HG02759 (cell line): ENCODE measurements around the gene UEVLD.

Experiments used
- ATAC-seq: cut with Tn5 transposase; IDR thresholded peaks from one replicate; pipeline ENCODE4 v1.9.1; 2021; ENCODE audit warnings: mild to moderate bottlenecking, moderate library complexity; ENCODE audit not compliant: unreplicated experiment

Gene UEVLD

DNA sequence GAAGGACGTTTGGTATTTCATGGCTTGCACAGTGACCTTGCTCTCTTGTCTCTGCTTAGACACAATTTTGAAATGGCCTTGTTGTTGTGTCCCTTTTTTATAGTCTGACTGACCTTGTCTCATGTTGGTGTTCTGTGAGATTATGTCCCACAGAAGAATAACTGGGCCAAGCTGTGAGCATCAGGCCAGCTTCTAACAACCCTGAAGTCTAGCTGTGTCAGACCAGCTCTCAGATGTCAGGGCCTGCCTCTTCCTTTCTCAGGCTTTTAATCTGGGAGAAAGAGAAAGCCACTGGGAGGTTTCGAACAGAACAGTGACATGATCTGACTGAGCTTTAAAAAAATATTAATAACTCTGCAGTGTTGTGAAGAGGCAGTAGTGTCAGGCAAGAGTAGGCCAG lies 2.0 kb upstream of the UEVLD start:
- no peak for ATAC-seq

DNA sequence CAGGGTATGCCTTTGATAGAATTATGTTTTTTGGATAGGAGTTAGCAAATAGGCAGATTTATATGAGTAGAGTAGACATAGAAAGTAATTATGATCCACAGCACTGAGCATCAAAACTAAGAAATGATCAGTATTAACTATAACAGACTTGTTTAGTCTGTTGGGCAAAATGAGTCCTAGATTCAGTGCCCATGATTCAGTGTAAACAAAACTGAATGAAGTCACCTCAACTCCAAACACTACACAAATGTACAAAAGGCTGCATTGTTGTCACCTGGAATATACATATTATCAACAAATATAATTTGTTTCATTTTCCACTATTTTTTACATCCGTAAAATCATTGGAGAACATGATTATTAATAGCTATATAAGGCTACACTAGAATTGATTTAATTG lies 6.7 kb downstream of the UEVLD start:
- ATAC-seq: no peak

DNA sequence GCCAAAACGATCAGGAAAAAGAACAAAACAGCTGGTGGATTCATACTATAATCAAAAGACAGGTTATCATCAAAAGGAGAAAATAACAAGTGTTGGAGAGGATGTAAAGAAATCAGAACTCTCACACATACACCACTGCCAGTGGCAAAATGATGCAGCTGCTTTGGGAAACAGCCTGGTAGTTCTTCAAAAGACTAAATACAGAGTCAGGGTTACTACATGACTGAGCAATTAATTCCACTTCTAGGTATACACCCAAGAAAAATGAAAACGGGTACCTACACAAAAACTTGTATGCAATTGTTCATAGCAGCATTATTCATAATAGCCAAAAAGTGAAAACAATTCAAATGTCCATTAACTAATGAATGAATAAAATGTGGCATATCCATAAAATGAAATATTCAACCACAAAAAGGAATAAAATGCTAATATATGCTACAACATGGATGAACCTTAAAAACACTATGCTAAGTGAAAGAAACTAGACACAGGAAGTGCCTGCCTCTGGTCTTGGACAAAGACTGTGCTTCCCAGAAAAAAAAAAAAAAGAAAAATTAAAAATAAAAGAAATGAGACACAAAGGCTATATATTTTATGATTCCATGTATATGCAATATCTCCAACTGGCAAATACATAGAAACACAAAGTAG lies 8.3 kb downstream of the UEVLD start:
- ATAC-seq: no peak

DNA sequence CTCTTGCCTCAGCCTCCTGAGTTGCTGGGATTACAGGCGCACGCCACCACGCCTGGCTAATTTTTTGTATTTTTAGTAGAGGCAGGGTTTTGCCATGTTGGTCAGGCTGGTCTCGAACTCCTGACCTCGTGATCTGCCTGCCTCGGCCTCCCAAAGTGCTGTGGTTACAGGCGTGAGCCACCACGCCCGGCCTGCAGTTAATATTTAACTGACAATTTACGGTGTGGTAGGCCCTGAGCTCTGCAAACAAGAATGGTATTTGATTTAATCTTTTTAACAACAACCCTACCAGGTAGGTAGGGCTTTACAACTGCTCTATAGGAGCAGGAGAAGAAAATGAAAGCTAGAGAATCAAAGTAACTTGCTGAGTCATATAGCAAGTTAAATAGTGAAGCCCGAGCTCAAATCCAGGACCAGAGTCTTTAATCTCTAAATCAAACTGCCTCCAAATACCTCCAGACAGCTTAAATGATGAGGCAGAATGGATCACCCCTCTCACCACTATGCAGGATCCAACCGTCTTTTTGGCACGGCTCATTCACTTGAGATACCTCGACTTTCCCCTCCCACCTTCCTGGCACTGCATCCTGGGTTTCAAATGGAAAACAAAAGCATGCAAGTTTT lies 9.4 kb downstream of the UEVLD start:
- peak; percentile 60 for ATAC-seq

DNA sequence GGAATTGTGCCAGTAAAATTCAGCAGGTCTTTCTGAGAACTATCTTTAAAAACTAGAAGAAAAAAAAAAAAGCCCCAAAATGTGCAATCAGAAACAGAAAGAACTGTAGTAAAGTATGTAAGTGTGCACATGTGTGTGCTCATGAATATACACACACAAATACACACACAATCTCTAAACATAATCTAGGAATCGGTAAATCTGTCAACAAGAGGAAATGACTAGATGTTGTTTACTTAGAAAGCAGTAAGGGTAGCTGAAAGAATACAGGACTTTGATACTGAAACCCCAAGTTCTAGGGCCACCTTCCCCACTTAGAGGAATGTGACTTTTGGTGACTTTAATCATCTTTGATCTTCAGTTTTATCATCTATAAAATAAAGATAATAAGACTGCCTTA lies 13.2 kb downstream of the UEVLD start:
- ATAC-seq: no peak

DNA sequence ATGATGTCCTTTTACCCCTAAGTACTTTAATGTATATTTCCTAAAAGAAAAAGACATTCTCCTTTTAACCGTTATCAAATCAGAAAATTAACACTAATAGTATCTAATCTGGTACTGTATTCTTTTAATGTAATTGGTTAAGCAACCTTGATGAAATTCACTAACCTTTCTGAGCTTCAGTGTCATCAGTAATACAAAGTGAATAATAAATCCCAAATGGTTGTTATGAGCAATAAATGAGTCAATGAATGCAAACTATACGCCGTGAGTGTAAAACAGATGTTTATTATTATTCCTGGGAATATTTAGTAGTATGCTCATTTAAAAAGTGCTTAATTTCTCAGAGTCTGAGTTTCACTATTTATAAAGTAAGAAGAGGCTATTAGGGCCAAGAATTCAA lies 21.5 kb downstream of the UEVLD start:
- ATAC-seq: no peak

DNA sequence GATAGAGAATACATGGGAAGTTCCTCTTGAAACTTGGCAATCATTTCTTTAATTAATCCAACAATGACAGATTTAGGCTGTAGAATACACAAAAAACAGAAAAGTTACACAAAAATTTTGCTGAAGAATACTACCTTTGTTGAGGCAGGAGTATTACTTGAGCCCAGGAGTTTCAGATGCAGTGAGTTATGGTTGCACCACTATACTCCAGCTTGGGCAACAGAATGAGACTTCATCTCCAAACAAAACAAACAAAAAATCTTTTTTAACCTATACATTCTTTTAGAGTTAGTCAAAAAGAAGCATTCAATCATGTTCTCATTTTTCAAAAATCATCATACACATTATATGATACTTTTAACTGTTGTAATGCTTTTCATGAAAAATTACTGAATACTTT lies 22.1 kb downstream of the UEVLD start:
- ATAC-seq: no peak

DNA sequence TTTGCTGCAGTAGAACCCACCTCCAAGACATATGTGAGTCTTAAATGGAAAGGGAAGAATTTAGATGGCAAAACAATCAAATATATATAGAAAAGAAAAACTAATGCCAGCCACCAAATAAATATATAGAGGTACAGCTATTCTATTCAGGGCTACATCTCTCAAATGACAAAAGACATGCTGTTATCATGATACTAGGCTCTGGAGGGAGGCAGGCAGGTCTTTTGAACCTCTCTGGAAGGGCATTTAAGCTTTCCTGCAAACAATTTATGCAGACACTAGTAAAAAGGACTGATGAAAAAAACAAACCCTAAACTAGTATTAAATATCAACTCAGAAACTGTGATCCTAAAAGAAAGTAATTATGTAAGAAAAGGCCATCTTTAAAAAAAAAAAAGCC lies 24.4 kb downstream of the UEVLD start:
- ATAC-seq: no peak

DNA sequence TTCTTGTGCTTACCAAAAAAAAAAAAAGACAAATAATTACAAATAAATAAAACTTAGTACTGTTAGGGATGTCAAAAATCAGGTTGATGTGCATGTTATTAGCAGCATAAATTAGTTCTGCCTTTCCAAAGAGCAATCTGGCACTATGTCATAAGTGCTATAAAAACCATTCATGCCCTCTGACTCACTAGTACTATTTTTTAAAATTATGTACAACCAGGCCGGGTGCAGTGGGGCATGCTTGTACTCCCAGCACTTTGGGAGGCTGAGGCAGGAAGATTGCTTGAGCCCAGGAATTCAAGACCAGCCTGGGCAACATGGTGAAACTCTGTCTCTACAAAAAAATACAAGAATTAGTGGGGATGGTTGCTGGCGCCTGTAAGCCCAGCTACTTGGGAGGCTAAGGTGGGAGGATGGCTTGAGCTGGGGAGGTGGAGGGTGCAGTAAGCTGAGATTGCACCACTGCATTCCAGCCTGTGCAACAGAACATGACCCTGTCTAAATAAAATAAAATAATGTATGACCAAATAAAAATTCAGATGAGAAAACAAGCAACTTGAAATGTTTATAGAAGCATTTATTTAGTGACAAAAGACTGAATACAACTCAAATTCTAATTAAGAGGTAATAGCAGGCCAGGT lies 25.3 kb downstream of the UEVLD start:
- no peak for ATAC-seq

DNA sequence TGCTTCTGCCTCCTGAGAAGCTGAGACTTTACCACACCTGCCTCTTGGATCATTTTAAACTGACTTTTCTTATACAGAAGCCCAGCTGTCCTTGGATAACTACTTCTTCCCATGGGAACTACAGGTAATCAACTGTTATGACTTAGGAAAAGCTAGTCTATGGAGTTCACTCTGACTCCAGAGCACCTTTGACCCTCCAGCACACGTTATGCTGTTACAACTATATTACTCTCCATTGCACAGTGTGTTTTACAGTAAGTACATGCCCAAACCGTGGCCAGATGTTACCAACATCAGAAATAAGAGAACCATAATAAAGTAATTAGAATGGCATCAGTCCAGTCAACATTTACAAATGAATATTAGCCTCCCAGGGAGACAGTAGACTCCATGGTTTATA lies 40.5 kb downstream of the UEVLD start:
- ATAC-seq: no peak

DNA sequence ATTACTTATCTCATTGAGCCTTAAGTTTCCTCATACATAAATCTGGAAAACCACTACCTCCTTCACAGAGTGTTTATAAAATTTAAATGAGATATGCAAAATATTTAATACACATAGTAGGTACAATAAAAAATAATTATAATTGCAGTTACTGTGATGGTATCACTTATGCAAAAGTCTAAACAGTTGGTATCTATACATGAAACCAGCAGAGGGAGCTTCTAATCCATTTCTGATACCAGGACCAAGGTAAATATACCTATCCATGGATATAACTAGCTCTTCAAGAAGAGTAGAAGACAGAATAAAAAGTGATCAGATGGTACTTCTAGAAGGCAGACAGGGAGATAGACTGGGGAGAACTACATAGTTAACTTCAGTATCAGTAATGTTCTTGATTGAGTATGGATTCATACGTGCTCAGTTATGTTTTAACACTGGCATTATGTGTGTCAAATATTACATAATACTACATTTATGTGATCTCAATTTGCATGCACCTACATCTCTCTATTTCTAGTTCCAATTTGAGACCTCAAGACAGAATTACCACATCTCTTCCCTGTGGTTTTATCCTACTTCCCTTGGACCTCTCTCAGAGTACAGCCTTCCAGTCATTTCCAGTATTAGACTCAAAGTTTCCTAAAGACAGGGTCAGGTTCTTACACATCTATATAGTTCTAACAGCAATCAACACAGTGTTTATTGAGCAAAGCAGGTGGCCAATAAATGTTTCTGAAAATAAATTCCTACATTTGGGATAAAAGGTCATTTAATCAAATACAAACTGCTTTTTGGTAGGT lies 48.1 kb downstream of the UEVLD start:
- ATAC-seq: no peak

DNA sequence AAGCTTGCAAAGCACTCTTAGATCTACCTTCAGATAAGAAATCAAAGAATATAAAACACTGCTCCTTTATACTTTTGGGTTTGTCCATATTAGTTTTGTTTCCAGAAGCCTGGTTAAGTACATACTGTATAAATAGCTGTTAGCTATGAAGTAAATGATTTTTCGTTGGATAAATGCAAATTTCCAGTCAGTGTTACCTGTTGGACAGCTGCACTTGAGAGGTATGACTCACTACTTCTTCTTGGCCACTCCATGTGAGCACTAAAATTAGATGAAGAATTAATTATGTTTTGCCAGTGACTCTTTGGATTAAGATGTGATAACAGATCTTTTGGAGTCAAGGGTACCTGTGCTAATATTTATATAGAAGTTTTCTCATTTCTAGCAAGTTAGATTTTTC lies 52.3 kb downstream of the UEVLD start:
- no peak for ATAC-seq

DNA sequence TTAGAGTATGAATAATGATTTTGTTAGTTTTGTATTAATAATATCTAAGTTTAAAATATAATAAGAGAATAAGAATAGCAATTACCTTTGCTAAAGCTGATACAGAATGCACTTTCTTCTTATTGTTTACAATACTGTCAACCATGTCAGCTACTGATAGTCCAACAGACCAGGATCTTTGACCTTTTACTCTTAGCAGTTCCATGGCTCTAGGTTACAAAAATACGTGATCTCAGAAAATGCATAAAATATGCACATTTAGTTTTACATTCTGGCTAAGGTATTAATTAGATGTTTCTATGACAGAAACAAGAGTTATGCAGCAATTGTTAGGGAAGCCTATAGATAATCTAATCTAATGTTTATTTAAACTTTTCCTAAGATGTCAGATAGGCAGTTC lies 54.3 kb downstream of the UEVLD start:
- no peak for ATAC-seq

DNA sequence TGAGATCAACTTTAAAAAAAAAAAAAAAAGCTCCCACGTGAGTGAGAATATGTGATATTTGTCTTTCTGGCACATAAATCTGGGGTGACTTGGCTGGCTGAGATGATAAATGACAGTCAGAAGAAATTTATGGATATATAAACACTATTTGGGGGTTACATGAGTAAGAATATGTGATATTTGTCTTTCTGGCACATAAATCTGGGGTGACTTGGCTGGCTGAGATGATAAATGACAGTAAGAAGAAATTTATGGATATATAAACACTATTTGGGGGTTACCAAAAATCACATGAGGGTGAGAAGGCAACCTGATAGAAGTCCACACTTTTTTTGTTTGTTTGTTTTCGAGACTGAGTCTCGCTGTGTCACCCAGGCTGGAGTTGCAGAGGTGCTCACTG lies 55.2 kb downstream of the UEVLD start:
- ATAC-seq: no peak

DNA sequence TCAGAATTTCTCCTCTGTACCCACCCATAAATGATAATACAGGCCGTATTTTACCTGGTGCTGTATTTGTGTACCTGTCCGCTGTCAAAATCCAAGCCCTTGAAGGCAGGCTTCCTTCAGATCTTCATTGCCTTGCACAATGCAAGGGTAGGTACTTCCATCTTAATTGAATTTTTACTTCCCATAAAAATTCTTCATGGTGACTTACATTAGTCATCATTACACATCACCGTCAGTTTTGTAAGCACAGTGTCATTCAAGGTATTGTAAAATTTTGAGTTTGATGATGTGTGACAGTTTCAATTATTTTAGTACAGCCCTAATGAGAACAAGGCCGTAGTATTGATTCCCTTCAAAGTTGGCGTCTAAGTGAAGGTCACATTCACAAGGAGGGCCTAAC lies 61.0 kb downstream of the UEVLD start:
- no peak for ATAC-seq

DNA sequence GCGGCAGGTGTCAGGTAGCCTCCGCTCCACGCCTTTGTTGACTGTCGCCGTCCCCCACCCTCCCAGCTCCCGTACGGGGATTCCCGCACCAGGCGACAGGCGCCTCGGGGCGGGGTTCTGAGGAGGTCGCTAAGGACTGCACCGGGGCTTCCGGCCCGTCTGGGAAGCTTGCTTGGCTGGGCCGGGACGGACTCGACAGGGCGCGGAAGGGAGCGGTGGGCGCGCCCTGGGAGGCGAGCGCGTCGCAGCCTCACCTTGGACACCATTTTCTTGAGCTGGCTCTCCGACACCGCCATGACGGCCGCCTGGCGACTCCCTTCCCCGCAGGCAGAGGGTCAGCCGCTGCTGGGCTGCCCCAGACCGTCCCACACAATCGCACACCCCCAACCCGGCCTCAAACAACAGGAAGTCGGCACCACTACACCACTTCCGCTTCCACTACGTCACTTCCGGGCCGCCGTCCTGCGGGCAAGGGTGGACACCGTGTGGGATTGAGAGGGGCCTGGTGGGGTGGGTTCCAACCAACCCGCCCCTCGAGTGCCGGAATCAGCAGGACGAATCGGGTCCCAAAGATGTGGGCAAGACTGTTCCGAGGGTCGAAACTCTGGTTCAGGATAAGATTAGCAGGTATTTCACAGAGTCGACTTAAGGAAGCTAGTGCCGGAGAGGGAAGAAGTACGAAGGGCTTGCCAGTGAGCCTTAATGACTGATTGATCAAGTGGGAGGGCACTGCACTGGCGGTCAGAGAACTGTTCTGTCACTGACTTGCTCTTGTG lies 61.8 kb downstream of the UEVLD start, which contains the start of gene TSG101:
TSG101 (minus strand) TSS at position 422 of the 776 bp plus-strand sequence; CDS start at position 296, 126 bp downstream.
- ATAC-seq: peak; percentile 98

DNA sequence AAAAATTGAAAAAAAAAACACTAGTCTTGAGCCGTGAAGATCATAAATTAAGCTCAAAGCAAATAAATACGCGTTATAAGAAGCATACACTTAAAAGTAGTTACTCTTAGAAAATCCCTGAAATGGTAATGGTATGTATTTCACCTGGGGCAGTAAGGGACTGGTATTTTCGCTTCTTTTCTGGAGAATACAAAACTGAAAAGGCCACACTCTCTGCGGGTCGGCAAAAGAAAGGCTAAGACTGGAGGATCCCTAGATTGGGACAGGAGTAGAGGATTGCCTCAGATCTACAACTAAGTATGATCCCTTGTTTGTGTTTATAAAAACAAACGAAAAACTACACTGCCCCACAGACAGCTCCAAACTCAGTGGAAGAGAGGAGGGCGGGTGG lies 62.4 kb downstream of the UEVLD start:
- no peak for ATAC-seq

DNA sequence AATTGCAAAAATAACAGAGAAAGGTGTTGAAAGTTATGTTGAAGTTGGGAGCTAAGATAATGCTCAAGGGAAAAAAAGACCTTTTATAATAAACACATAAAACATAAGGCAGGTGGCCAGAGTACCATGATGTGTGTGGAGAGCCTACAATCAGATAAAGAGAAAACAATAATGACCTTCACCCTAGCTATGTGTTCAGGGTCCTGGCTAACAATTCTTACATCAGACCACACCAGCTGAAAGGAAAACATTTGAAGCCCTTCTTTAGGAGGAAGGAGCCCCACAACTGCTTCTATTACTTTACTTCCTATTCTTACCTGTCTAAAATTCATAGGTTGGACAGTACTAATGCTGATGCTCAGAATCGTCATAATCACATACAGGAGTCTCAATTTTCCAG lies 64.3 kb downstream of the UEVLD start:
- ATAC-seq: no peak

DNA sequence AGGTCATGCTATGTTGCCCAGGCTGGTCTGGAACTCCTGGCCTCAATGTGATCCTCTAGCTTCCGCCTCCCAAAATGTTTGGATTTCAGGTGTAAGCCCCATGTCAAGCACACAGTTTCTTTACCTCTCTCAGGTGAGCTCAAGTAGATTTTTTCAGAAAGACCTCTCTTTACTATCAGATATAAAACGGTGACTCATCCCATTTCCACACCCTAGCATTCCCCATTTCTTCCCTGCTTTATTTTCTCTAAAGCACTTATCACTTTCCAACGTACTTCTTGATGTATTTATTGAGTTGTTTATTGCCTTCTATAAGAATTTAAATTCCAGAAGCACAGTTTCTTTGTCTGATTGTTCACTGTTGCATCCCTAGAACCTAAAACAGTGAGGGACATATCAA lies 65.5 kb downstream of the UEVLD start:
- no peak for ATAC-seq

DNA sequence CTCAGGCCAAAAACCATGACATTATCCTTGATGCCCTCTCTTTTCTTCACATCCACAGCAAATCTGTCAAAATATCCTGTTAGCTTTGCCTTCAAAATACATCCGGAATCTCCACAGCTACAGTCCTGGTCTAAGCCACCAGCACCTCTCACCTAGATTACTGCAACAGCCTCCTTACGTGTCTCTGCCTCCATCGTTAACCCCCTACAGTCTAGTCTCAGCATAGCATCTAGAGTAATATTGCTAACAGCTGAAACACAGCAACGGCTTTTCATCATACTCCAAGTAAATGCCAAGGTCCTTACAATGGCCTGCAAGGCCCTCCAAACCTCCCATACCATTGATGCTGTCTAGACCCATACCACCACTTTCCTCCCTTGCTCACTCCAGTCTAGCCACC lies 66.1 kb downstream of the UEVLD start:
- ATAC-seq: no peak

DNA sequence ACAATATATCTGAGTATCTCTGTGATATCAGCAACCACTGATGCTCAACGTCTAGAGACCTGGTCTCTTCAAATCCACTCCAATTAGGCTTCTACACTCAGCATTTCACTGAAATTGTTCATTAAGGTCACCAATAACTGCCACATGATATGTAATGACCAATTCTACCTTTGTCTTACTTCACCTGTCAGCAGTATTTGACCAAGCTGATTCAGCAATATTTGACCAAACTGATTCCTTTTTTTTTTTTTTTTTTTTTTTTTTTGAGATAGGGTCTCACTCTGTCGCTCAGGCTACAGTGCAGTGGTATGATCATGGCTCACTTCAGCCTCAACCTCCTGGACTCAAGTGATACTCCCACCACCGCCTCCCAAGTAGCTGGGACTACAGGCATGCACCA lies 67.4 kb downstream of the UEVLD start:
- no peak for ATAC-seq
